ENCODE data around the gene TRIM59. TPM values are rescaled to one million over a fixed set of nuclear protein-coding genes. Genes with fewer than 3 reads are reported as not detected.

TRIM59 gene
- total RNA-seq, 1 donor from 2014 or later = 39.0 TPM

- no peak for TF ChIP-seq CTCF (conservative IDR thresholded peaks at IDR 0.05)
- peaks cover 10% of the 10 kb centered on the region for H3K36me3 Mint-ChIP-seq (ENCODE audit: low read depth)
- H3K4me3 Mint-ChIP-seq = no peak overlapping the region
- no peaks in the 10 kb centered on the region for H3K27me3 Mint-ChIP-seq (ENCODE audit: low read depth)
- H3K27ac Mint-ChIP-seq (ENCODE audit: unreplicated experiment) = no peak overlapping the region
- H3K9me3 Mint-ChIP-seq = no peaks in the 10 kb centered on the region
- H3K4me1 Mint-ChIP-seq = peaks cover 5% of the 10 kb centered on the region
- no peak for DNase-seq (ENCODE audit: low read depth, low spot score)
Observed at GRCh38 chr3:160417311-160417710, 32.3 kb downstream of the TRIM59 start.

GRCh38 chr3:160413613-160414248 is 35.9 kb downstream of the TRIM59 start:
- Mint-ChIP-seq H3K4me3 (peak overlapping the region; percentile 33), H3K4me1 (peaks cover 5% of the 10 kb centered on the region), H3K27ac (ENCODE audit: unreplicated experiment) (no peak overlapping the region), H3K9me3 (no peaks in the 10 kb centered on the region), H3K27me3 (ENCODE audit: low read depth) (no peaks in the 10 kb centered on the region), H3K36me3 (ENCODE audit: low read depth) (peaks cover 2% of the 10 kb centered on the region)
- TF ChIP-seq CTCF (conservative IDR thresholded peaks at IDR 0.05) = peak; percentile 92
- peak; percentile 63 for DNase-seq (ENCODE audit: low read depth, low spot score)

- peaks cover 8% of the 10 kb centered on the region for H3K36me3 Mint-ChIP-seq (ENCODE audit: low read depth)
- no peak for DNase-seq (ENCODE audit: low read depth, low spot score)
- no peak overlapping the region for H3K27ac Mint-ChIP-seq (ENCODE audit: unreplicated experiment)
- H3K27me3 Mint-ChIP-seq (ENCODE audit: low read depth) = no peaks in the 10 kb centered on the region
- no peak overlapping the region for H3K4me3 Mint-ChIP-seq
- no peak for TF ChIP-seq CTCF (conservative IDR thresholded peaks at IDR 0.05)
- no peaks in the 10 kb centered on the region for H3K9me3 Mint-ChIP-seq
- peaks cover 5% of the 10 kb centered on the region for H3K4me1 Mint-ChIP-seq
Observed at GRCh38 chr3:160412477-160412876, 37.1 kb downstream of the TRIM59 start.

- peaks cover 8% of the 10 kb centered on the region for H3K36me3 Mint-ChIP-seq (ENCODE audit: low read depth)
- TF ChIP-seq CTCF (conservative IDR thresholded peaks at IDR 0.05) = no peak
- H3K4me1 Mint-ChIP-seq = peaks cover 5% of the 10 kb centered on the region
- peak overlapping the region; percentile 86 for H3K27ac Mint-ChIP-seq (ENCODE audit: unreplicated experiment)
- DNase-seq (ENCODE audit: low read depth, low spot score) = no peak
- H3K9me3 Mint-ChIP-seq = no peaks in the 10 kb centered on the region
- H3K4me3 Mint-ChIP-seq = no peak overlapping the region
- no peaks in the 10 kb centered on the region for H3K27me3 Mint-ChIP-seq (ENCODE audit: low read depth)
Observed at GRCh38 chr3:160409812-160410610, 39.6 kb downstream of the TRIM59 start.

GRCh38 chr3:160403796-160404470 is 45.7 kb downstream of the TRIM59 start:
- TF ChIP-seq CTCF (conservative IDR thresholded peaks at IDR 0.05) = no peak
- peaks cover 11% of the 10 kb centered on the region for H3K27me3 Mint-ChIP-seq (ENCODE audit: low read depth)
- H3K27ac Mint-ChIP-seq (ENCODE audit: unreplicated experiment) = peak overlapping the region; percentile 36
- H3K4me3 Mint-ChIP-seq = peak overlapping the region; percentile 81
- no peaks in the 10 kb centered on the region for H3K9me3 Mint-ChIP-seq
- DNase-seq (ENCODE audit: low read depth, low spot score) = no peak
- peaks cover 11% of the 10 kb centered on the region for H3K36me3 Mint-ChIP-seq (ENCODE audit: low read depth)
- H3K4me1 Mint-ChIP-seq = peaks cover 40% of the 10 kb centered on the region

Data from neural crest cell (in vitro differentiated cells).